ENCODE measurements around the gene KREMEN2. TPM values are rescaled to one million over a fixed set of nuclear protein-coding genes. Genes with fewer than 3 reads are reported as not detected.

Gene KREMEN2
- total RNA-seq, 1 experiment from 2014 or later: 8.4 TPM

DNA sequence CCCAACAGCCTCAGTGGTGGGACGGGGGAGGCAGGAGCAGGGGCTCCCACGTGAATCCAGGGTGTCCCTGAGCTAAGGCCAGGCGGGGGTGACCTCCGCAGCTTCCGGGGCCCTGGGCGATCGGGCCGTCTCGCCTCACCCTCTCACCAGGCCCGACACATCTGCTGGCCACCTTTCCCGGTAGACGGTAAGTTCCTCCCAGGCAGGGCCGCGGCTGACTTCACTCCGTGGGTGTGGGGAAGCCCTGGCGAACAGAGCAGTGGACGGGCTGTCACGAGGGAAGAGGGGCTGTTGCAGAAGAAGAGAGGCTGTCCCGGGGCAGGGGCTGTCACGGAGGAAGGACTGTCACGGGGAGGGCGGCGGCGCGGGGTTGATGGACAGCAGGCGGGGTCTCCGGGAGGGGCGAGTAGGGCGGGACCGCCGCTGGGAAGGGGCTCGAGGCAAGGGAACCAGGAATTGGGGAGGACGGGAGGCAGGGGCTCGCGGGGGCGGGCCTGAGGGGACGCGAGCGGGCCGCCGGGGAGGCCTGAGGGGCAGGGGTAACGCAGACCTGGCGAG, 15.7 kb downstream of the KREMEN2 start:
- peaks cover 21% of the 10 kb centered on the region; the same call in 1 of the 2 replicates for H3F3A ChIP-seq (ENCODE audit: insufficient read depth, low read depth)
- DNase-seq: peak in 1 of 2 experiments; percentile 62
- no peaks in the 10 kb centered on the region for H3K9me2 ChIP-seq (ENCODE audit: insufficient read depth)
- H3K4me3 ChIP-seq: peak overlapping the region; percentile 80
- H3K9me3 ChIP-seq (ENCODE audit: insufficient read depth, low read depth): no peaks in the 10 kb centered on the region
- TF ChIP-seq, protein P1, sequence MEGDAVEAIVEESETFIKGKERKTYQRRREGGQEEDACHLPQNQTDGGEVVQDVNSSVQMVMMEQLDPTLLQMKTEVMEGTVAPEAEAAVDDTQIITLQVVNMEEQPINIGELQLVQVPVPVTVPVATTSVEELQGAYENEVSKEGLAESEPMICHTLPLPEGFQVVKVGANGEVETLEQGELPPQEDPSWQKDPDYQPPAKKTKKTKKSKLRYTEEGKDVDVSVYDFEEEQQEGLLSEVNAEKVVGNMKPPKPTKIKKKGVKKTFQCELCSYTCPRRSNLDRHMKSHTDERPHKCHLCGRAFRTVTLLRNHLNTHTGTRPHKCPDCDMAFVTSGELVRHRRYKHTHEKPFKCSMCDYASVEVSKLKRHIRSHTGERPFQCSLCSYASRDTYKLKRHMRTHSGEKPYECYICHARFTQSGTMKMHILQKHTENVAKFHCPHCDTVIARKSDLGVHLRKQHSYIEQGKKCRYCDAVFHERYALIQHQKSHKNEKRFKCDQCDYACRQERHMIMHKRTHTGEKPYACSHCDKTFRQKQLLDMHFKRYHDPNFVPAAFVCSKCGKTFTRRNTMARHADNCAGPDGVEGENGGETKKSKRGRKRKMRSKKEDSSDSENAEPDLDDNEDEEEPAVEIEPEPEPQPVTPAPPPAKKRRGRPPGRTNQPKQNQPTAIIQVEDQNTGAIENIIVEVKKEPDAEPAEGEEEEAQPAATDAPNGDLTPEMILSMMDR (conservative IDR thresholded peaks at IDR 0.05): no peak
- TF ChIP-seq EZH2 (IDR thresholded peaks at IDR 0.05; ENCODE audit: low read depth): no peak
- CTCF ChIA-PET: no interaction called here
- H2AFZ ChIP-seq: peak overlapping the region; percentile 80
- H3K4me1 ChIP-seq (replicated peaks; ENCODE audit: insufficient read depth): peaks cover 22% of the 10 kb centered on the region
- TSS peak; percentile 30 for BruUV-seq (replicated peaks)
- H4K20me1 ChIP-seq (ENCODE audit: insufficient read depth): no peaks in the 10 kb centered on the region; the same call in 1 of the 2 replicates
- POLR2A ChIA-PET (ENCODE audit: unreplicated experiment): no interaction called here
- no peaks in the 10 kb centered on the region for H3K36me3 ChIP-seq (ENCODE audit: low read depth)
- H3K27ac ChIP-seq: no peak overlapping the region
- peak overlapping the region; percentile 86 for H3K4me2 ChIP-seq
- peaks cover 10% of the 10 kb centered on the region for H3K79me2 ChIP-seq (ENCODE audit: low read depth)
- H3K27me3 ChIP-seq (ENCODE audit: insufficient read depth, low read depth): no peaks in the 10 kb centered on the region
- intact Hi-C loops (cut with micrococcal nuclease; ENCODE audit: unreplicated experiment): loop anchor here (2.0 kb wide), 1 partner anchor 43 kb away; the partner anchor contains the start of gene HCFC1R1

DNA sequence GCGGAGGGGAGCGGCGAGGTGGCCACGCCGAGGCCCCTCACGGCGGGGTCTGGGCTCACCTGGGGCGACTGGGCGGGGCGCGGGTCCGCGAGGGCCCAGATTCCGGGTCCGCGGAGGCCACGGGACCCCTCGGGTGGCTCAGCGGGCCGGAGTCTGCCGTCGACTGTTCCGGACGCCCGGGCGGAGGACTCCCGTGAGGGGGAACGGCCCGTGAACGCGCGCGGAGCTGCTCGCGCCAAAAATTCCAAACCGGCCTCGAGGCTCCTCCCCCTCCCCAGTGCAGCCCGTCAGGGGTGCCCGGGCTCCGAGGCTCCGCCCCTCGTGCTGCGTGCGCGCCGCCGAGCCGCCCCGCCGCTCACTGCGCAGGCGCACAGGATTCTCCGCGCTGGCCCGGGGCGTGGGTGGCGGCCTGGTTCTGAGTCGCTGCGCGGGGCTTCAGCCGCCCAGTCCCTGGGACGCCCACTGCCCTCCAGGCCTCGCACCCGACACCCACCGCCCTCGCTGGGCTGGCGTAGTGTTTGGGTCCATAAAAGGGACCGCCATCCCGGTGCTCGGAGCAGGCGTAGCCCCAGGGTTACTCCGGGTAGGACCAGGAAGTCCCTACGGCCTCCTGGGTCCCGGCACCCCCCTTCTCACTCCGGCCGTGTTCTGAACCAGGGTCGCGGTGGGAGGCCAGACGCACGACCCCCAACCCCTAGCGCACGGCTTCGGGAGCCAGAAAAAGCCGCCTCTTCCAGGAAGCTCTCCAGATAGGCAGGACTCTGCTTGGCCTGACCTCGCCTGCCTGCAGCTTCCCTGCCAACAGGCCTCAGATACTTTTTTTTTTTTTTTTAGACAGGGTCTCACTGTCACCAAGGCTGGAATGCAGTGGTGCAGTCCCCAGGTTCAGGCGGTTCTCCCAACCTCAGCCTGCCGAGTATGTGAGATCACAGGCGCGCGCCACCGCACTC, 16.4 kb downstream of the KREMEN2 start, which contains the start of gene PKMYT1:
Gene PKMYT1, minus strand, starts transcription at position 220 of the 950 bp plus-strand sequence. CDS start 789 bp downstream, outside the sequence.
- Histone ChIP-seq H3K79me2 (ENCODE audit: low read depth) (peaks cover 10% of the 10 kb centered on the region), H3K4me1 (replicated peaks; ENCODE audit: insufficient read depth) (peaks cover 22% of the 10 kb centered on the region), H3K9me3 (ENCODE audit: insufficient read depth, low read depth) (no peaks in the 10 kb centered on the region), H3K27ac (peak within 1 kb of the TSS; percentile 36; the same call in 1 of the 2 replicates), H4K20me1 (ENCODE audit: insufficient read depth) (no peaks in the 10 kb centered on the region; the same call in 1 of the 2 replicates), H3K4me3 (peak within 1 kb of the TSS; percentile 80), H3K9me2 (ENCODE audit: insufficient read depth) (no peaks in the 10 kb centered on the region), H2AFZ (peak within 1 kb of the TSS; percentile 98), H3K36me3 (ENCODE audit: low read depth) (no peaks in the 10 kb centered on the region), H3K27me3 (ENCODE audit: insufficient read depth, low read depth) (no peaks in the 10 kb centered on the region), H3F3A (ENCODE audit: insufficient read depth, low read depth) (peaks cover 28% of the 10 kb centered on the region; the same call in 1 of the 2 replicates), H3K4me2 (peak within 1 kb of the TSS; percentile 86)
- TSS peak; percentile 75 for BruUV-seq (replicated peaks)
- POLR2A ChIA-PET (ENCODE audit: unreplicated experiment): interaction anchor here (0.6 to 1.0 kb wide), 3 partner anchors 8 to 101 kb away, joined by 3 to 7 read pairs (median 5); no protein-coding TSS in a partner anchor
- intact Hi-C loops (cut with micrococcal nuclease; ENCODE audit: unreplicated experiment): loop anchor here (2.0 kb wide), 1 partner anchor 42 kb away; the partner anchor contains the start of gene HCFC1R1
- CTCF ChIA-PET: interaction anchor here (0.6 kb wide), 1 partner anchor 44 kb away, joined by 9 read pairs; no protein-coding TSS in a partner anchor
- TF ChIP-seq EZH2 (IDR thresholded peaks at IDR 0.05; ENCODE audit: low read depth): no peak
- DNase-seq: peak; percentile 63 to 98

DNA sequence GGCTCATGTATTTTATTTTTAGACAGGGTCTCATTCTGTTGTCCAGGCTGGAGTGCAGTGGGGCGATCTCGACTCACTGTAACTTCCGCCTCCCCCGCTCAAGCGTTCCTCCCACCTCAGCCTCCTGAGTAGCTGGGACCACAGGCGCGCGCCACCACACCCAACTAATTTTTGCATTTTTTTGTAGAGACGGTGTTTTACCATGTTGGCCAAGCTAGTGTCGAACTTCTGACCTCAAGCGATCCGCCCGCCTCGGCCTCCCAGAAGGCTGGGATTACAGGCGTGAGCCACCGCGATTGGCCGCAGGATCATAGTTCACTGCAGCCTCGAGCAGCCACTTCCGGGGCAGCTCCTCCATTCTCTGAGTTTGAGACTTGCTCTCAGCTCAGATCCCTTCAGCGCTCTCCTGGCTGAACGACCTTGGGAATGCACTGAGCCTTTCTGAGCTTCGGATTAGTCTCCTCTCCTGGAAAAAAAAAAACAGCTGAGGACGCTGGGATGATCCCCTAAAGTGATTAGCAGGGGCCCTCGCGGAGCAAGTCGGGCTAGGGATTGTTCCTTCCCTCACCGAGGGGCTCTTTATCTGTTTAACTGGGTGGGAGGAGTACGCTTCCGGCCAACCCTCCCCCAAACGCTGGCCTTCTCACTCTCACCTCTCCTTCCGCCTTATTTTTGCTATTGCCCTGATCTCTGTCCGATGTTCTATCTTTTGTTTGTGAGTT, 17.3 kb downstream of the KREMEN2 start:
- peaks cover 31% of the 10 kb centered on the region; the same call in 1 of the 2 replicates for H3F3A ChIP-seq (ENCODE audit: insufficient read depth, low read depth)
- peak overlapping the region; percentile 86 for H3K4me2 ChIP-seq
- H2AFZ ChIP-seq: no peak overlapping the region
- peak overlapping the region; percentile 80; the same call in 1 of the 2 replicates for H3K4me3 ChIP-seq
- H3K9me2 ChIP-seq (ENCODE audit: insufficient read depth): no peaks in the 10 kb centered on the region
- no peaks in the 10 kb centered on the region; the same call in 1 of the 2 replicates for H4K20me1 ChIP-seq (ENCODE audit: insufficient read depth)
- POLR2A ChIA-PET (ENCODE audit: unreplicated experiment): interaction anchor here (0.6 to 1.0 kb wide), 5 partner anchors 9 to 101 kb away, joined by 3 to 7 read pairs (median 3); no protein-coding TSS in a partner anchor
- H3K79me2 ChIP-seq (ENCODE audit: low read depth): peaks cover 10% of the 10 kb centered on the region
- CTCF ChIA-PET: interaction anchor here (0.6 kb wide), 2 partner anchors 13 to 44 kb away, joined by 9 read pairs; no protein-coding TSS in a partner anchor
- peaks cover 22% of the 10 kb centered on the region for H3K4me1 ChIP-seq (replicated peaks; ENCODE audit: insufficient read depth)
- no peaks in the 10 kb centered on the region for H3K9me3 ChIP-seq (ENCODE audit: insufficient read depth, low read depth)
- BruUV-seq (replicated peaks): no TSS peak
- H3K36me3 ChIP-seq (ENCODE audit: low read depth): no peaks in the 10 kb centered on the region
- no peak overlapping the region for H3K27ac ChIP-seq
- TF ChIP-seq, protein P1 (conservative IDR thresholded peaks at IDR 0.05): no peak
- TF ChIP-seq EZH2 (IDR thresholded peaks at IDR 0.05; ENCODE audit: low read depth): no peak
- H3K27me3 ChIP-seq (ENCODE audit: insufficient read depth, low read depth): no peaks in the 10 kb centered on the region
- no peak for DNase-seq
- intact Hi-C loops (cut with micrococcal nuclease; ENCODE audit: unreplicated experiment): loop anchor here (2.0 kb wide), 1 partner anchor 41 kb away; the partner anchor contains the start of gene HCFC1R1

All from PC-9 (cell line).